Panc1 (cell line): ENCODE measurements around the gene TMEM151A. TPM values are rescaled to one million over a fixed set of nuclear protein-coding genes. Genes with fewer than 3 reads are reported as not detected.

ENCODE experiments used
- ATAC-seq: fragments of 200-7000 bp; cut with Tn5 transposase; 2 replicates; pipeline ENCODE4 v1.9.1; 2020; ENCODE audit warnings: mild to moderate bottlenecking, moderate library complexity
- BruUV-seq: library from RNA; stranded (reverse); fragments of 400-500 nt; replicated peaks from 2 replicates; lab custom pipeline; 2021; lab: Mats Ljungman, UMichigan
- CTCF ChIA-PET: fragments of 300-600 bp; sonication (Branson Sonifier 250); formaldehyde crosslinking; loops from one replicate; lab custom pipeline; 2022; ENCODE audit warnings: antibody characterized with exemption; lab: Charles Lee
- POLR2A ChIA-PET: fragments of 300-600 bp; sonication (Branson Sonifier 250); formaldehyde crosslinking; loops from one replicate; lab custom pipeline; 2022; ENCODE audit warnings: antibody characterized with exemption; lab: Charles Lee
- DNase-seq: peaks from one replicate; pipeline ENCODE4 v3.0.0-alpha.2; 2010; ENCODE audit warnings: low read depth, low spot score
- H3K27ac ChIP-seq: 2 replicates; pipeline ENCODE4 v1.5.1; 2011; ENCODE audit warnings: mild to moderate bottlenecking, low read length, inconsistent platforms
- H3K27me3 ChIP-seq: fragments of 200-500 bp; sonication (Bioruptor generic); 2 replicates; pipeline ENCODE4 v1.6.0; 2014; ENCODE audit warnings: low read length, inconsistent platforms; ENCODE audit not compliant: control insufficient read depth, insufficient read depth
- H3K36me3 ChIP-seq: fragments of 200-500 bp; sonication (Bioruptor generic); 2 replicates; pipeline ENCODE4 v1.5.1; 2014; ENCODE audit warnings: inconsistent platforms, mild to moderate bottlenecking, low read length, moderate library complexity; ENCODE audit not compliant: control insufficient read depth, insufficient read depth
- H3K4me1 ChIP-seq: 2 replicates; pipeline ENCODE4 v1.5.1; 2011; ENCODE audit warnings: inconsistent platforms, mild to moderate bottlenecking, low read length, moderate library complexity; ENCODE audit not compliant: control insufficient read depth, insufficient read depth
- H3K4me3 ChIP-seq, 2 experiments: 2 replicates each; pipeline ENCODE4 v1.5.1; 2011 to 2012; ENCODE audit warnings: low read depth in 2 of 2, low read length in 2 of 2, mild to moderate bottlenecking in 2 of 2, inconsistent platforms in 1 of 2, moderate library complexity in 1 of 2
- H3K9me3 ChIP-seq: fragments of 200-500 bp; sonication (Bioruptor generic); 2 replicates; pipeline ENCODE4 v1.5.1; 2014; ENCODE audit warnings: low read depth, mild to moderate bottlenecking, inconsistent platforms, low read length, moderate library complexity; ENCODE audit not compliant: control insufficient read depth, insufficient read depth
- CTCF ChIP-seq: fragments of 450-650 bp; IDR thresholded peaks from 2 replicates; pipeline ENCODE4 v1.5.1; 2017; ENCODE audit warnings: mild to moderate bottlenecking
- POLR2AphosphoS5 ChIP-seq: IDR thresholded peaks from 2 replicates; pipeline ENCODE4 v1.6.1; 2012; ENCODE audit warnings: mild to moderate bottlenecking, low read depth, low read length, moderate library complexity
- SIN3A ChIP-seq: IDR thresholded peaks from 2 replicates; pipeline ENCODE4 v1.6.1; 2012; ENCODE audit warnings: low read depth, mild to moderate bottlenecking, low read length, moderate library complexity, borderline replicate concordance; ENCODE audit not compliant: insufficient read depth
- TCF7L2 ChIP-seq: IDR thresholded peaks from 2 replicates; pipeline ENCODE4 v1.6.1; 2011; ENCODE audit warnings: mild to moderate bottlenecking, low read depth, low read length, inconsistent platforms
- in situ Hi-C: cut with HindIII; loops from 2 replicates; pipeline ENCODE4 v1.10.0; 2016; ENCODE audit warnings: low sequenced_read_pairs, low pct_unique_long_range_greater_than_20kb
- intact Hi-C: fragments of 100-400 bp; cut with micrococcal nuclease; formaldehyde crosslinking; loops from one replicate; pipeline ENCODE4 v1.10.0; 2022; ENCODE audit not compliant: unreplicated experiment
- total RNA-seq: library from RNA; stranded (reverse); gene quantifications from one replicate; pipeline ENCODE4 v1.2.1, GENCODE V29; 2021; ENCODE audit not compliant: unreplicated experiment
- TF ChIP-seq, protein P1 (sequence below), 2 experiments: IDR thresholded peaks; 2 replicates each; pipeline ENCODE4 v1.6.1; 2011 to 2012; ENCODE audit warnings: low read depth in 2 of 2, control low read depth in 1 of 2, low read length in 1 of 2, mild to moderate bottlenecking in 1 of 2, moderate library complexity in 1 of 2; ENCODE audit not compliant: insufficient read depth in 1 of 2

TMEM151A gene
- total RNA-seq, 1 experiment from 2014 or later = 11.0 TPM

DNA sequence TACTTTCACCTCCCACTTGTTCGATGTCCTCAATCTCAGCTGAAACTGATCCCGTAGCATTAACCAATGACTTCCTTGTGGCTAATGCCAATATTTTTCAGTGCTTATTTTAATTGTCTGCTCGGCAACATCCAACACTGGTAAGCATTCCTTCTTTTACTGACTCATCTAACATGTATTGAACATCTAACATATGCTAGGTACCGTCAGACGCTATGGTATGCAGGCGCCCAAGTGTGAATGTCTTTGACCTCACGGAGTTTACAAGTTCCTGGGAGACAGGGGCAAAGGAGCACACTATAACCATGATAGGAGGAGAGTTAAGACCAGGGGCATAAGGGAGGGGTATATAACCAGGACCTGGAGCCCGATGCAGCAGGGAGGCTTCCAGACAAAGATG is 51.5 kb downstream of the TMEM151A start:
- CTCF ChIA-PET = no interaction called here

DNA sequence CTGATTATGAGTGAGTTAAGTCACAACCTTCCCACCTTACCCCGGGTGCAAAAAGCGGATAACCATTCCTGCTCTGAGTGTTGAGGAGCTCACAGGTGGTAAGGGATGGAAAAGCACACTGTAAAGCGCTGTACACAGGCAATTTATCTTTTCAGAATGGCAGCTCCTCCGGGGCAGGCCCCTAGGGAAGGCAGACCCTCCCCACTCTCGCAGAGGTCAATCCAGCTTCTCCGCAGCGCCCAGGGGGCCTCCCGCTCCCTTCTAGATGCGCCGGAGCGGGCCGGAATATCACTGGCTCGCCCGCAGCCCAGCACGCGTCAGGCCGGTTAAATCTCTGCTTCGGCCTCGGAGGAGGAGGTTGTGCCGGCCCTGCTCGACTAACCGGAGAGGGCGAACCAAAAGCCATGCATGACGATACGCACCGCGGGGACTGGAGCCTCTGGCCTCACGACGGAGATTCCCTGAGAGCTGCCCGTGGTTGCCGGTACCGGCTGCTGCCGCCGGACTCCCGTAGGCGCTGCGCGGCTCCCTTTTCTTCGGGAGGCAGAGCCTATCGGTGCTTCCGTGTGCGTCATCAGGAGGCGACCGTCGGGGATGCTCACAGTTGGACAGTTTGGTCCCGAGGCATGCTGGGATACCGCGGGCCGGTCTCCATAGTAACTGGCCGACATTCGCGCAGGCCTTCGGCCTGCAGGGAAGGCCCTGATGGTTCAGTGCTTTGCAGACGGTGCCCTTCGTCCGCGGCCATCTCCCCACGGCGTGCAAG is 53.0 kb downstream of the TMEM151A start, which contains the start of gene BRMS1:
BRMS1 (minus strand) TSS at position 555 of the 766 bp plus-strand sequence. CDS start 2,870 bp downstream, outside the sequence.
- Histone ChIP-seq H3K27me3 (no peaks in the 10 kb centered on the region), H3K27ac (peak within 1 kb of the TSS; percentile 94), H3K4me1 (peaks cover 24% of the 10 kb centered on the region), H3K9me3 (no peaks in the 10 kb centered on the region), H3K4me3 (peak within 1 kb of the TSS; percentile 91 to 98), H3K36me3 (peaks cover 6% of the 10 kb centered on the region; the same call in 1 of the 2 replicates)
- intact Hi-C loops = no loop called here
- POLR2A ChIA-PET = interaction anchor here (0.8 to 2.1 kb wide), 4 partner anchors 9 to 33 kb away, joined by 3 to 6 read pairs (median 6); partner anchors contain the start of gene RIN1
- CTCF ChIA-PET = interaction anchor here (0.6 kb wide), 2 partner anchors 11 to 32 kb away, joined by 3 to 5 read pairs; no protein-coding TSS in a partner anchor
- DNase-seq (peak; percentile 91), ATAC-seq (peak; percentile 86)
- in situ Hi-C loops = no loop called here
- TF ChIP-seq SIN3A (peak; percentile 98; the same call in 1 of the 2 replicates), POLR2AphosphoS5 (peak; percentile 98), CTCF (no peak), TCF7L2 (peak; percentile 77; the same call in 1 of the 2 replicates)
- TF ChIP-seq, protein P1, sequence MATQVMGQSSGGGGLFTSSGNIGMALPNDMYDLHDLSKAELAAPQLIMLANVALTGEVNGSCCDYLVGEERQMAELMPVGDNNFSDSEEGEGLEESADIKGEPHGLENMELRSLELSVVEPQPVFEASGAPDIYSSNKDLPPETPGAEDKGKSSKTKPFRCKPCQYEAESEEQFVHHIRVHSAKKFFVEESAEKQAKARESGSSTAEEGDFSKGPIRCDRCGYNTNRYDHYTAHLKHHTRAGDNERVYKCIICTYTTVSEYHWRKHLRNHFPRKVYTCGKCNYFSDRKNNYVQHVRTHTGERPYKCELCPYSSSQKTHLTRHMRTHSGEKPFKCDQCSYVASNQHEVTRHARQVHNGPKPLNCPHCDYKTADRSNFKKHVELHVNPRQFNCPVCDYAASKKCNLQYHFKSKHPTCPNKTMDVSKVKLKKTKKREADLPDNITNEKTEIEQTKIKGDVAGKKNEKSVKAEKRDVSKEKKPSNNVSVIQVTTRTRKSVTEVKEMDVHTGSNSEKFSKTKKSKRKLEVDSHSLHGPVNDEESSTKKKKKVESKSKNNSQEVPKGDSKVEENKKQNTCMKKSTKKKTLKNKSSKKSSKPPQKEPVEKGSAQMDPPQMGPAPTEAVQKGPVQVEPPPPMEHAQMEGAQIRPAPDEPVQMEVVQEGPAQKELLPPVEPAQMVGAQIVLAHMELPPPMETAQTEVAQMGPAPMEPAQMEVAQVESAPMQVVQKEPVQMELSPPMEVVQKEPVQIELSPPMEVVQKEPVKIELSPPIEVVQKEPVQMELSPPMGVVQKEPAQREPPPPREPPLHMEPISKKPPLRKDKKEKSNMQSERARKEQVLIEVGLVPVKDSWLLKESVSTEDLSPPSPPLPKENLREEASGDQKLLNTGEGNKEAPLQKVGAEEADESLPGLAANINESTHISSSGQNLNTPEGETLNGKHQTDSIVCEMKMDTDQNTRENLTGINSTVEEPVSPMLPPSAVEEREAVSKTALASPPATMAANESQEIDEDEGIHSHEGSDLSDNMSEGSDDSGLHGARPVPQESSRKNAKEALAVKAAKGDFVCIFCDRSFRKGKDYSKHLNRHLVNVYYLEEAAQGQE (IDR thresholded peaks at IDR 0.05; ENCODE audit: insufficient read depth in 1 of 2, low read depth in 2 of 2, low read length in 1 of 2) = no peak
- BruUV-seq = no TSS peak

More for the DNA sequence above, 51.5 kb downstream of the TMEM151A start:
- DNase-seq (no peak), ATAC-seq (no peak)
- H3K4me1 ChIP-seq = peaks cover 34% of the 10 kb centered on the region
- H3K9me3 ChIP-seq = no peaks in the 10 kb centered on the region
- intact Hi-C loops (no loop called here), in situ Hi-C loops (no loop called here)
- no TSS peak for BruUV-seq
- peaks cover 6% of the 10 kb centered on the region; the same call in 1 of the 2 replicates for H3K36me3 ChIP-seq
- no peak overlapping the region for H3K27ac ChIP-seq
- POLR2A ChIA-PET = no interaction called here
- no peaks in the 10 kb centered on the region for H3K27me3 ChIP-seq
- TF ChIP-seq POLR2AphosphoS5 = no peak
- no peak for TF ChIP-seq TCF7L2
- TF ChIP-seq, protein P1 (IDR thresholded peaks at IDR 0.05; ENCODE audit: insufficient read depth in 1 of 2, low read depth in 2 of 2, low read length in 1 of 2) = no peak
- TF ChIP-seq CTCF = no peak
- TF ChIP-seq SIN3A = no peak
- H3K4me3 ChIP-seq = no peak overlapping the region
